Neutrophil (primary cell): ENCODE measurements around the gene NXNL2.

Experiments used
- H3K27ac ChIP-seq: fragments of 200-600 bp; sonication (generic); 2 replicates; pipeline ENCODE4 v1.5.1; 2016; ENCODE audit warnings: mild to moderate bottlenecking, moderate library complexity
- H3K27me3 ChIP-seq: fragments of 200-600 bp; sonication (generic); 2 replicates; pipeline ENCODE4 v1.6.0; 2016; ENCODE audit warnings: mild to moderate bottlenecking
- H3K36me3 ChIP-seq: fragments of 200-600 bp; sonication (generic); 2 replicates; pipeline ENCODE4 v1.5.1; 2017
- H3K4me1 ChIP-seq, 2 experiments: fragments of 200-600 bp in 1 of 2; sonication (generic) in 1 of 2; 1 replicate in 1 of 2; 2 replicates in 1 of 2; pipeline versions ENCODE4 v1.5.1 to v1.6.1; 2013 to 2016; ENCODE audit warnings: low read depth in 1 of 2, low read length in 1 of 2, mild to moderate bottlenecking in 1 of 2, moderate library complexity in 1 of 2; ENCODE audit not compliant: control insufficient read depth in 1 of 2, insufficient read depth in 1 of 2
- H3K4me3 ChIP-seq, 2 experiments: fragments of 200-600 bp in 1 of 2; sonication (generic) in 1 of 2; 1 replicate in 1 of 2; 2 replicates in 1 of 2; pipeline ENCODE4 v1.5.1; 2013 to 2016; ENCODE audit warnings: low read depth in 1 of 2, low read length in 1 of 2, mild to moderate bottlenecking in 1 of 2, moderate library complexity in 1 of 2
- H3K9me3 ChIP-seq: fragments of 200-600 bp; sonication (generic); 2 replicates; pipeline ENCODE4 v1.5.1; 2016
- TF ChIP-seq, protein P1 (sequence below): fragments of 200-600 bp; sonication (generic); IDR thresholded peaks from 2 replicates; pipeline ENCODE4 v1.5.1; 2016; ENCODE audit warnings: antibody characterized with exemption

The NXNL2 gene

DNA sequence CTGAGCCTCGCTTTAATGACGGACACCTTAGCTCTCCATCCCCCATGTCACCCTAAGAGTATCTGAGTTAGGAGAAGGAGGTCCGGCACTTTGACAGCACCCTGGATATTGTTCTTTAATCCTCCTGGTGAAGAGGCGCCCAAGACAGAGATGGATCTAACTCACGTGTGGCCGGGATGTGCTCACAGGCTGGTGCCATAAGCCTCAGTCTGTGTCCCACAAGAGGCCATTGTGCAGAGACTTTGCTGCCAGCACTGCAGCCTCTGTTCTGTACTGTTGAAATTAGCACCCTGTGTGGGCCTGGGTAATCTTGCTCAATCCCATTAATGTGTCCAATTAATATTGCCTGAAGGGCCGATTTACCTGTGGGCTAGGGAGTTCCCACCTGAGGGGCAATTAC lies 37.7 kb downstream of the NXNL2 start:
- Histone ChIP-seq H3K9me3 (no peaks in the 10 kb centered on the region), H3K4me3 (no peak overlapping the region), H3K27ac (no peak overlapping the region), H3K36me3 (no peaks in the 10 kb centered on the region), H3K27me3 (no peaks in the 10 kb centered on the region), H3K4me1 (no peaks in the 10 kb centered on the region)
- TF ChIP-seq, protein P1, sequence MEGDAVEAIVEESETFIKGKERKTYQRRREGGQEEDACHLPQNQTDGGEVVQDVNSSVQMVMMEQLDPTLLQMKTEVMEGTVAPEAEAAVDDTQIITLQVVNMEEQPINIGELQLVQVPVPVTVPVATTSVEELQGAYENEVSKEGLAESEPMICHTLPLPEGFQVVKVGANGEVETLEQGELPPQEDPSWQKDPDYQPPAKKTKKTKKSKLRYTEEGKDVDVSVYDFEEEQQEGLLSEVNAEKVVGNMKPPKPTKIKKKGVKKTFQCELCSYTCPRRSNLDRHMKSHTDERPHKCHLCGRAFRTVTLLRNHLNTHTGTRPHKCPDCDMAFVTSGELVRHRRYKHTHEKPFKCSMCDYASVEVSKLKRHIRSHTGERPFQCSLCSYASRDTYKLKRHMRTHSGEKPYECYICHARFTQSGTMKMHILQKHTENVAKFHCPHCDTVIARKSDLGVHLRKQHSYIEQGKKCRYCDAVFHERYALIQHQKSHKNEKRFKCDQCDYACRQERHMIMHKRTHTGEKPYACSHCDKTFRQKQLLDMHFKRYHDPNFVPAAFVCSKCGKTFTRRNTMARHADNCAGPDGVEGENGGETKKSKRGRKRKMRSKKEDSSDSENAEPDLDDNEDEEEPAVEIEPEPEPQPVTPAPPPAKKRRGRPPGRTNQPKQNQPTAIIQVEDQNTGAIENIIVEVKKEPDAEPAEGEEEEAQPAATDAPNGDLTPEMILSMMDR, result no peak

- no peak overlapping the region for H3K27ac ChIP-seq
- H3K27me3 ChIP-seq, result no peaks in the 10 kb centered on the region
- TF ChIP-seq, protein P1, result no peak
- H3K4me1 ChIP-seq, result peaks cover 5 to 6% of the 10 kb centered on the region in 2 experiments
- H3K36me3 ChIP-seq, result no peaks in the 10 kb centered on the region
- H3K9me3 ChIP-seq, result no peaks in the 10 kb centered on the region
- H3K4me3 ChIP-seq, result no peak overlapping the region
Measured at GRCh38 chr9:88574953-88575352, 40.0 kb downstream of the NXNL2 start.

GRCh38 chr9:88577256-88578120 lies 42.5 kb downstream of the NXNL2 start:
- TF ChIP-seq, protein P1, result no peak
- no peak overlapping the region for H3K27ac ChIP-seq
- H3K36me3 ChIP-seq, result no peaks in the 10 kb centered on the region
- peaks cover 5 to 6% of the 10 kb centered on the region in 2 experiments for H3K4me1 ChIP-seq
- H3K4me3 ChIP-seq, result no peak overlapping the region
- H3K9me3 ChIP-seq, result no peaks in the 10 kb centered on the region
- H3K27me3 ChIP-seq, result no peaks in the 10 kb centered on the region

GRCh38 chr9:88578121-88579049 lies 43.4 kb downstream of the NXNL2 start:
- Histone ChIP-seq H3K4me1 (peaks cover 5 to 6% of the 10 kb centered on the region in 2 experiments), H3K36me3 (no peaks in the 10 kb centered on the region), H3K27ac (no peak overlapping the region), H3K9me3 (no peaks in the 10 kb centered on the region), H3K4me3 (peak overlapping the region; percentile 19 to 30), H3K27me3 (no peaks in the 10 kb centered on the region)
- TF ChIP-seq, protein P1, result peak; percentile 91

- no peaks in the 10 kb centered on the region for H3K9me3 ChIP-seq
- no peak overlapping the region for H3K27ac ChIP-seq
- no peaks in the 10 kb centered on the region for H3K36me3 ChIP-seq
- H3K4me1 ChIP-seq, result peaks cover 5 to 6% of the 10 kb centered on the region in 2 experiments
- TF ChIP-seq, protein P1, result no peak
- H3K27me3 ChIP-seq, result no peaks in the 10 kb centered on the region
- H3K4me3 ChIP-seq, result no peak overlapping the region
Measured at GRCh38 chr9:88579050-88579715, 44.2 kb downstream of the NXNL2 start.
